GM18526 (cell line): ENCODE data around the gene TEX264.

ENCODE experiments used
- POLR2A ChIP-seq: IDR thresholded peaks from 3 replicates; pipeline ENCODE4 v1.6.1; 2011; ENCODE audit not compliant: insufficient read length; ENCODE audit errors: extremely low read depth

Gene TEX264

DNA sequence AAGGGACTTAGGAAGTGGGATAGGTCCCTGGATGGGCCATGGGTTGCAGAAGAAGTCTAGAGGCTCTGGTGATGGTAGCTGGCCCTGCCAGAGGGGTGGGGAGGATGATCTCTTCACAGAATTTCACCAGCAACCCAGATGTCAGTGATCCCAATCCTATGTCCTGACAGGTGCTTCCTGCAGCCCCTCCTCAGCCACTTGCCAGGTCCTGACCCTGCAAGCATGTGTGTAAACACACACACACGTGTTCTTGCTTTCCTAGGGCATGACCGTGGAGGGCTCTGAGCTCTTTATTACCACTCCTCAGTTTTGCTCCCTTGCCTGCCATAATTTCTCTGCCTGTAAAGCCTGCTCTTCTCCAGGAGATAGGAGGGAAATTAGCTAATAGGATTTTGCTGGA is 12.5 kb downstream of the TEX264 start:
- no peak for TF ChIP-seq POLR2A

- TF ChIP-seq POLR2A, result no peak
These were observed 14.1 kb downstream of the TEX264 start for GRCh38 chr3:51684971-51685751.

GRCh38 chr3:51686056-51686455 is 15.0 kb downstream of the TEX264 start:
- TF ChIP-seq POLR2A, result no peak

GRCh38 chr3:51686512-51687215 is 15.6 kb downstream of the TEX264 start:
- TF ChIP-seq POLR2A, result no peak

DNA sequence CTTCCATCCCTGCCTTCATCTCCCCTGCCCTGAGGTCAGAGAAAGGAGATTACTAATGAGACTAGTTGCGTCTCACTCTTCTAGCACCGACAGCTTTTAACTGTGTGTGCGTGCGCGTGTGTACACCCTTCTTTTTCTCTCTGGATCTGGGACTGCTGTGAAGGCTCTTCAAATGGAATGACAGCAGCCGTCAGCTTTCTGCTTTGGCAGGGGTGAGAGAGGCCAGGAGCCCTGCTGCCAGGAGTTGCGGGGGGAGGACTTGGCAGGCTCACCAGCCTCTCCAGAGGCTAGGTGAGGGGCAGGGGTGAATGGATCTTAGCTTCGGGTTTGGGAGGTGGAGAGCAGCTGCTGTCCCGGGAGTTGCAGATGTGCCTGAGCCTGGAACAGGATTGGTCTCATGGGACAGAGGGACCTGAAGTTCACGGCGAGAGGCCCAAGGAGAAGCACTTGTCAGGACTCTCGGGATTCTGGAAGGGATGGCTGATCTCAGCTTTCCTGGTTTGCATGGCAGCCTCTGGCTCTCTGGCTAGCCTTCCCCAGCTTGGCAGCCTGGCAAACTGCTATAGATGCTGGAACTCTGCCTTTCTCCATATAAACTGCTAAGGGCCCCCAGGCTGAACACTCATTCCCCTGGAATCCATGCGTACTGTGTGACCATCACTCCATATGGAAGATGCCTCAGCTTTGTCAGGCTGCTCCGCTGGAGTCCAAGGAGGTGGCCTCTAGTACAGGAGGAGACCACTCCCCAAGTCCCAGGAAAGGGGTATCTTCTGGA is 16.6 kb downstream of the TEX264 start:
- no peak for TF ChIP-seq POLR2A

DNA sequence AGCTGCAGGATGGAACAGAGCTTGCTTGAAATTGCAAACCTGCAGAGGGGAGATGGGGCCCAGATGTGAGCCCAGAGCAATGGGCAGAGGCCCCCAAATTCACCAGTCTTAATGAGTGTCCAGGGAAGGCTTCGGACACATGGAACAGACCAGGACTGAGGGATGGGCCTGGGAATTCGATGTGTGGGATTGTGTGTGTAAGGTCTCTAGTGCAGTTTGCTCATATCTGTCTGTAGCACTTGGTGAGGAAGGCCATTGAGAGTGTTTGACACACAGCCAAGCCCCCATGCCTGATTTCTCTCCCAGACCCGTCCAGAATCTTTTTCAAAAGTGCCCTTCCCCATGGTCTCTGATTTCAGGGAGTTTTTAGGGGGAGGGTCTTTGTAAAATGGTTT is 17.2 kb downstream of the TEX264 start:
- TF ChIP-seq POLR2A, result no peak

DNA sequence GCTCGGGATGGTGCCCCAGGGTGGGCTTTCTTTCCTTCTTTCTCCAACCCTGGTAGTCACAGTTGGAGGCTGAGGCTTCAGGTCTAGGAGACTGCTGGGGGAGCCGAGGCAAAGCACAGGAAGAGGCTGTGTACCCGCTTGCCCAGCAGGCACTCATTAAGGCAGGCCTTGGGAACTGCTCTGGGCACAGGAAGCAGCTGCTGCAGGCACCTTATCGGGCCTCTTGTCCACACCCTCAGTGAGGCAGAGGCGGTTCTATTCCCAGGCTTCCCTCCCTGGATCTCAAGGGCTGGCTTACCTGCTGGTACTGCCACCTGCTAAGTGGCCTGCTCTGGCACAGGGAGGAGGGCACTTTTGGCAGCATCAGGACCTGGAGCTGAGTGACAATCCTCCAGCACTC is 20.0 kb downstream of the TEX264 start:
- no peak for TF ChIP-seq POLR2A

- no peak for TF ChIP-seq POLR2A
These were observed 20.9 kb downstream of the TEX264 start for GRCh38 chr3:51691949-51692348.

DNA sequence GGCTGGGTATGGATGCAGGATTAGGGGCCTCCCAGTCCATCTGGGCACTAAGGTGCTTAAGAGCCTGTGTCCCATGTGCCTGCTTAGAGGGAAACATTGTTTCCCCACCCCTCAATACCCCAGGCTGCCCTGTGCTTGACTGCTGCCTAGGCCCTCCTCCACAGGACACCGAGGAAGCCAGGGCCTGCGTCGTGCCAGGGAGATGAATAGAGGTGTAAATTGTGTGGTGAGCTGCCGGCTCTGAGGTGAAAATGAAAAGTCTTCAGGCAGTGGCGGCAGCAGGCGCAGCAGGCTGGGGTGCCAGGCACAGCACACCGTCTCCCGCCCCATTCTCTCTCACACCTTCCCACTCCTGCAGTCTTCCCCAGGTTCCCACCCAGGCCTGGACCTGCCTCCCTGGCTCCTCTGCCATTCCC is 21.9 kb downstream of the TEX264 start:
- no peak for TF ChIP-seq POLR2A

- TF ChIP-seq POLR2A, result no peak
These were observed 25.9 kb downstream of the TEX264 start for GRCh38 chr3:51696954-51697353.

DNA sequence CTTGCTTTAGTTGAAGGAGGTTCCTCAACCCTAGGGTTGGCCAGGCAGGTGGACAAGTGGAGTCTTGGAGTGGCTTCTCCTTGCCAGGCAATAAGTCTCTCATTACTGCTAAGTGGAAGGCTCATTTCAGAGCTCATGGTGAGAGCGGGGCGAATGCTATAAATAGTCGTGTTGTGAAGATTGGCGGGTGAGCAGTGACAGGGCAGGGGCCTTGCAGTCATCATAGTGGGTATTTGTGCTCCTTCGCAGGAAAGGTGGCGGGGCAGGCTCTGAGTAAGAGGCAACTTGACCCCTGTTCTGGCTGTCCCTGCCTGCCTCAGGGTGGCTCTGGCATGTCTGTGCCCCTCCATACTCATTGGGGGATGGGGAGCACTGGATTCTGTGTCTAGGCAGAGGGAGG is 27.2 kb downstream of the TEX264 start:
- no peak for TF ChIP-seq POLR2A

- no peak for TF ChIP-seq POLR2A
These were observed 29.4 kb downstream of the TEX264 start for GRCh38 chr3:51700403-51700802.

DNA sequence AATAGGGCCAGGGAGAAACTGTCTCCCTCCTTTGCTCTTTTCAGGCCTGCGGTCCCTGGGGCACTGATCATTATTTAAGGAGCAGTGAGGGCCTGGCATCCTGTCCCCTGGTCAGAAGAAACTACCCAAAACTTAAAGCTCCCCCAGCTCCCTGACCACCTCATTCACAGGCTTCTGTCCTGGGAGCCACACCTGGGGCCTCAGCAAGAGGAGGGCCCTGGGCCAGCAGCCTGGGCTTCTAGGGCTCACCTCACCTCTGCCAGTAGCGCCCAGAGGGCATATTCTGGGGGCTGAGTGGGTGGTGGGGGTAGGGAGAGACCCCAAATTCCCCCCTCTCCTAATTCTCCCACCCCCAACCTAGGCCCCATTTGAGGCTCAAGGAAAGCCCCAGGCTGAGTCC is 31.1 kb downstream of the TEX264 start:
- no peak for TF ChIP-seq POLR2A

- TF ChIP-seq POLR2A, result no peak
These were observed 32.2 kb downstream of the TEX264 start for GRCh38 chr3:51703068-51703760.
